Right ventricle myocardium superior (tissue), 1 donor: ENCODE measurements around the gene NTHL1. TPM values are rescaled to one million over a fixed set of nuclear protein-coding genes. Genes with fewer than 3 reads are reported as not detected.
"Not testable (repeated sequence)": the region's sequence is repeated elsewhere in the genome, so short reads cannot be mapped to it uniquely, and the experiment has no call there.

Experiments
- ATAC-seq: fragments of 200-7000 bp; cut with Tn5 transposase; one replicate; pipeline ENCODE4 v1.9.1; 2020; ENCODE audit warnings: mild to moderate bottlenecking; ENCODE audit not compliant: poor library complexity
- DNase-seq: peaks from one replicate; pipeline ENCODE4 v3.0.0-alpha.2; 2020
- intact Hi-C: fragments of 100-400 bp; cut with DNase I; formaldehyde crosslinking; loops from one replicate; pipeline ENCODE4 v1.11.2; 2022
- total RNA-seq: library from RNA; stranded (reverse); fragmentation: NEBNext Ultra II Directional; extraction: Animal tissue kit (Norgen Biotek cat#: 25700); gene quantifications from one replicate; pipeline ENCODE4 v1.2.1, GENCODE V29; 2021
- donor health status: DM: no; HTN: yes; CAD: no; lungs with severe emphysema.

The NTHL1 gene
- total RNA-seq, 1 donor from 2014 or later: 26.2 TPM

- intact Hi-C loops: no loop called here
- ATAC-seq: peak; percentile 9
- DNase-seq: peak; percentile 84
Measured at GRCh38 chr16:2035431-2036199, 12.0 kb downstream of the NTHL1 start.

- intact Hi-C loops: no loop called here
- DNase-seq: no peak
- no peak for ATAC-seq
Measured at GRCh38 chr16:2034696-2035430, 12.8 kb downstream of the NTHL1 start.

- ATAC-seq, DNase-seq, intact Hi-C loops: not testable (repeated sequence)
Measured at GRCh38 chr16:2033909-2034695, 13.5 kb downstream of the NTHL1 start.

GRCh38 chr16:2033057-2033908 is 14.4 kb downstream of the NTHL1 start:
- DNase-seq (peak; percentile 79), ATAC-seq (peak; percentile 62)
- intact Hi-C loops: no loop called here

- intact Hi-C loops: no loop called here
Measured at GRCh38 chr16:2032285-2033056, 15.2 kb downstream of the NTHL1 start.

GRCh38 chr16:2031081-2031577 is 16.5 kb downstream of the NTHL1 start:
- intact Hi-C loops: no loop called here
- ATAC-seq (no peak), DNase-seq (peak; percentile 75)

More at GRCh38 chr16:2032285-2033056, 15.2 kb downstream of the NTHL1 start:
- DNase-seq: peak; percentile 65
- ATAC-seq: peak; percentile 11

- DNase-seq (no peak), ATAC-seq (no peak)
- intact Hi-C loops: no loop called here
Measured at GRCh38 chr16:2030036-2030435, 17.6 kb downstream of the NTHL1 start.

GRCh38 chr16:2029350-2029749 is 18.3 kb downstream of the NTHL1 start:
- intact Hi-C loops: no loop called here
- no peak for ATAC-seq
- DNase-seq: no peak

GRCh38 chr16:2028620-2029220 is 18.9 kb downstream of the NTHL1 start:
- no peak for DNase-seq
- no peak for ATAC-seq
- intact Hi-C loops: no loop called here

- intact Hi-C loops: no loop called here
- DNase-seq (no peak), ATAC-seq (no peak)
Measured at GRCh38 chr16:2028146-2028545, 19.5 kb downstream of the NTHL1 start.

- intact Hi-C loops: no loop called here
- no peak for ATAC-seq
- DNase-seq: no peak
Measured at GRCh38 chr16:2027024-2028010, 20.3 kb downstream of the NTHL1 start.

- ATAC-seq: peak; percentile 37
- intact Hi-C loops: no loop called here
- peak; percentile 65 for DNase-seq
Measured at GRCh38 chr16:2026461-2027023, 21.1 kb downstream of the NTHL1 start, which contains the start of gene NHERF2. Gene NHERF2 (plus strand): TSS chr16:2026902. CDS start chr16:2027006, 104 bp downstream.

GRCh38 chr16:2025878-2026460 is 21.7 kb downstream of the NTHL1 start:
- DNase-seq (no peak), ATAC-seq (no peak)
- intact Hi-C loops: no loop called here

- no peak for DNase-seq
- intact Hi-C loops: no loop called here
- no peak for ATAC-seq
Measured at GRCh38 chr16:2025251-2025650, 22.4 kb downstream of the NTHL1 start.

- intact Hi-C loops: no loop called here
- DNase-seq: no peak
- ATAC-seq: no peak
Measured at GRCh38 chr16:2024032-2024420, 23.6 kb downstream of the NTHL1 start.
